Ishikawa (cell line): ENCODE data around the gene SIX5.

ENCODE experiments used
- CEBPB ChIP-seq: IDR thresholded peaks from 2 replicates; pipeline ENCODE4 v1.6.1; 2012
- CREB1 ChIP-seq: IDR thresholded peaks from 2 replicates; pipeline ENCODE4 v1.6.1; 2012; ENCODE audit warnings: low read depth
- EGR1 ChIP-seq: IDR thresholded peaks from 2 replicates; pipeline ENCODE4 v1.6.1; 2012
- EP300 ChIP-seq: IDR thresholded peaks from 2 replicates; pipeline ENCODE4 v1.6.1; 2012; ENCODE audit warnings: borderline replicate concordance
- FOXM1 ChIP-seq: IDR thresholded peaks from 2 replicates; pipeline ENCODE4 v1.6.1; 2012; ENCODE audit warnings: low read depth, borderline replicate concordance
- MAX ChIP-seq: IDR thresholded peaks from 2 replicates; pipeline ENCODE4 v1.6.1; 2012
- NFIC ChIP-seq: IDR thresholded peaks from 2 replicates; pipeline ENCODE4 v1.6.1; 2012
- RAD21 ChIP-seq: IDR thresholded peaks from 2 replicates; pipeline ENCODE4 v1.6.1; 2012; ENCODE audit warnings: low read depth
- TAF1 ChIP-seq: IDR thresholded peaks from 2 replicates; pipeline ENCODE4 v1.6.1; 2012; ENCODE audit warnings: low read depth, mild to moderate bottlenecking
- TCF12 ChIP-seq: IDR thresholded peaks from 2 replicates; pipeline ENCODE4 v1.6.1; 2012; ENCODE audit warnings: low read depth
- TEAD4 ChIP-seq: IDR thresholded peaks from 2 replicates; pipeline ENCODE4 v1.6.1; 2012
- USF1 ChIP-seq: IDR thresholded peaks from 2 replicates; pipeline ENCODE4 v1.6.1; 2012
- YY1 ChIP-seq: IDR thresholded peaks from 2 replicates; pipeline ENCODE4 v1.6.1; 2012; ENCODE audit warnings: low read depth
- ZBTB7A ChIP-seq: IDR thresholded peaks from 2 replicates; pipeline ENCODE4 v1.6.1; 2012; ENCODE audit warnings: low read depth
- TF ChIP-seq, protein P1 (sequence below): IDR thresholded peaks from 2 replicates; pipeline ENCODE4 v1.6.1; 2012; ENCODE audit warnings: low read depth, mild to moderate bottlenecking

Gene SIX5

DNA sequence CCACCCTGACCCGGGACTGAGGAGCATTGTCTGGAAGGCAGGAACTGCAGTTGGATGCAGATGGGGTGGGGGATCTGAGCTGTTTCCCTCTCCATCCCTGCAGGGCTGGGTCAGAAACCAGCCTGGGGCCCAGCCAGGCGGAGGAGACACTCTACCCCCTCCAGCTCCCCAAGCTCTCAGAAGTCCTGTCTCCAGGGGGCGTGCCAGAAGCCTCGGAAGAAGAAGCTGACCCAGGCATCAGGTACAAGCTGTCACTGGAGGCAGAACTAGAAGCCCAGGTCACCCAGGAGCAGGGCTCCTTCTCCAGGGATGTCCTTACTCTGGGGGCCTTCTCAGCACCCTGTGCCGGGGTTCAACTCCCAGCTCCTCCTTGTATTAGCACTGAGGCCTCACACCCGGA, 15.5 kb downstream of the SIX5 start:
- TF ChIP-seq USF1, result no peak
- TF ChIP-seq FOXM1, result no peak
- TF ChIP-seq CEBPB, result no peak
- no peak for TF ChIP-seq YY1
- TF ChIP-seq EP300, result no peak
- no peak for TF ChIP-seq RAD21
- TF ChIP-seq MAX, result no peak
- no peak for TF ChIP-seq ZBTB7A
- no peak for TF ChIP-seq TEAD4
- TF ChIP-seq EGR1, result no peak
- TF ChIP-seq CREB1, result no peak
- TF ChIP-seq, protein P1, sequence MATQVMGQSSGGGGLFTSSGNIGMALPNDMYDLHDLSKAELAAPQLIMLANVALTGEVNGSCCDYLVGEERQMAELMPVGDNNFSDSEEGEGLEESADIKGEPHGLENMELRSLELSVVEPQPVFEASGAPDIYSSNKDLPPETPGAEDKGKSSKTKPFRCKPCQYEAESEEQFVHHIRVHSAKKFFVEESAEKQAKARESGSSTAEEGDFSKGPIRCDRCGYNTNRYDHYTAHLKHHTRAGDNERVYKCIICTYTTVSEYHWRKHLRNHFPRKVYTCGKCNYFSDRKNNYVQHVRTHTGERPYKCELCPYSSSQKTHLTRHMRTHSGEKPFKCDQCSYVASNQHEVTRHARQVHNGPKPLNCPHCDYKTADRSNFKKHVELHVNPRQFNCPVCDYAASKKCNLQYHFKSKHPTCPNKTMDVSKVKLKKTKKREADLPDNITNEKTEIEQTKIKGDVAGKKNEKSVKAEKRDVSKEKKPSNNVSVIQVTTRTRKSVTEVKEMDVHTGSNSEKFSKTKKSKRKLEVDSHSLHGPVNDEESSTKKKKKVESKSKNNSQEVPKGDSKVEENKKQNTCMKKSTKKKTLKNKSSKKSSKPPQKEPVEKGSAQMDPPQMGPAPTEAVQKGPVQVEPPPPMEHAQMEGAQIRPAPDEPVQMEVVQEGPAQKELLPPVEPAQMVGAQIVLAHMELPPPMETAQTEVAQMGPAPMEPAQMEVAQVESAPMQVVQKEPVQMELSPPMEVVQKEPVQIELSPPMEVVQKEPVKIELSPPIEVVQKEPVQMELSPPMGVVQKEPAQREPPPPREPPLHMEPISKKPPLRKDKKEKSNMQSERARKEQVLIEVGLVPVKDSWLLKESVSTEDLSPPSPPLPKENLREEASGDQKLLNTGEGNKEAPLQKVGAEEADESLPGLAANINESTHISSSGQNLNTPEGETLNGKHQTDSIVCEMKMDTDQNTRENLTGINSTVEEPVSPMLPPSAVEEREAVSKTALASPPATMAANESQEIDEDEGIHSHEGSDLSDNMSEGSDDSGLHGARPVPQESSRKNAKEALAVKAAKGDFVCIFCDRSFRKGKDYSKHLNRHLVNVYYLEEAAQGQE, result no peak
- TF ChIP-seq TAF1, result no peak
- no peak for TF ChIP-seq NFIC
- TF ChIP-seq TCF12, result no peak

- no peak for TF ChIP-seq YY1
- no peak for TF ChIP-seq CREB1
- no peak for TF ChIP-seq EP300
Measured at GRCh38 chr19:45752639-45753038, 16.4 kb downstream of the SIX5 start.

DNA sequence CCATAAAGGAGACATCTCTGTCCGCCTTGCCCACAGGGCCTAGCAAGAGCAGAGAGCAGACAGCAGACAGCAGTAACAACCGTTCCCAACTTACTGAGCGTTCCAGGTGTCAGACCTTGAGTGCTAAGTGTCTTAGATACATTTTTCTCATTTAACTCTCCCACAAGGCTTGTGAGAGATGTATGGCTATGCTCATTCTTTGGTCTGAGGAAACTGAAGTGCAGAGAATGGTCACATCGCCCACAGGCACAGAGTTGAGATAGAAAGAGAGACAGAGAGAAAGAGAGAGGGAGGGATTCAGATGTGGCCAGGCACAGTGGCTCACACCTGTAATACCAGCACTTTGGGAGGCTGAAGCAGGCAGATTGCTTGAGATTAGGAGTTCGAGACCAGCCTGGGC, 21.5 kb downstream of the SIX5 start:
- TF ChIP-seq RAD21 (no peak), NFIC (no peak), USF1 (no peak), TEAD4 (no peak), MAX (no peak), TCF12 (no peak), FOXM1 (no peak), EP300 (no peak), YY1 (no peak), TAF1 (no peak), CREB1 (no peak), EGR1 (no peak), ZBTB7A (no peak), CEBPB (no peak)
- TF ChIP-seq, protein P1, result no peak

DNA sequence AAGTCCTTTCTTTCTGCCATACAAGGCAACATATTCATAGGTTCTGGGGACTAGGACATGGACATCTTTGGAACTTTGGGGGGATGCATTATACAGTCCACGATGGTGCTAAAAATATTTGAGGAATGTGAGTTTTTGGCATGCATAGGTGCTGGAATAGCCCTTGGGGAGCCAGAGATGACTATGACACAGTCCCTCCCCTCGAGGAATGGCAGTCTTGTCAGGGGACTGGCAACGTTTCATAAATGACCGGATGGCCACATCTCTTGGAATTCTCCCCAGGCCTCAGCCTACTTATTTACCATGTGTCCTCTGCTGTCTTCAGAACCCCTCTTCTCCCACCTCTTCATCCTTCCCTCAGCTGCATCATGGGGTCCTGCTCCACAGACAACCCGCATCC, 22.2 kb downstream of the SIX5 start:
- no peak for TF ChIP-seq FOXM1
- no peak for TF ChIP-seq TEAD4
- no peak for TF ChIP-seq RAD21
- TF ChIP-seq, protein P1, result no peak
- TF ChIP-seq MAX, result no peak
- TF ChIP-seq USF1, result no peak
- no peak for TF ChIP-seq TAF1
- TF ChIP-seq CREB1, result no peak
- TF ChIP-seq TCF12, result no peak
- no peak for TF ChIP-seq NFIC
- TF ChIP-seq EGR1, result no peak
- TF ChIP-seq EP300, result no peak
- TF ChIP-seq CEBPB, result no peak
- no peak for TF ChIP-seq YY1
- no peak for TF ChIP-seq ZBTB7A
